DND-41 (cell line): ENCODE measurements around the gene CLMP.
"Not testable (repeated sequence)": the region's sequence is repeated elsewhere in the genome, so short reads cannot be mapped to it uniquely, and the experiment has no call there.

Experiments
- ATAC-seq: fragments of 200-7000 bp; cut with Tn5 transposase; 3 replicates; pipeline ENCODE4 v1.9.1; 2021; ENCODE audit warnings: low read depth; ENCODE audit not compliant: insufficient read depth
- DNase-seq: peaks from one replicate; pipeline ENCODE4 v3.0.0-alpha.2; 2020
- H2AFZ ChIP-seq: 2 replicates; pipeline ENCODE4 v1.6.0; 2012; ENCODE audit warnings: low read depth, low read length
- H3K27ac ChIP-seq: 2 replicates; pipeline ENCODE4 v1.5.1; 2012; ENCODE audit warnings: low read length, inconsistent platforms
- H3K27me3 ChIP-seq: fragments of 200-600 bp; sonication (generic); 2 replicates; pipeline ENCODE4 v1.6.0; 2012; ENCODE audit warnings: low read length, mild to moderate bottlenecking, inconsistent platforms; ENCODE audit not compliant: insufficient read depth, poor library complexity
- H3K36me3 ChIP-seq: 2 replicates; pipeline ENCODE4 v1.5.1; 2012; ENCODE audit warnings: low read length, inconsistent platforms; ENCODE audit not compliant: insufficient read depth
- H3K4me1 ChIP-seq: 2 replicates; pipeline ENCODE4 v1.5.1; 2012; ENCODE audit warnings: mild to moderate bottlenecking, low read length; ENCODE audit not compliant: insufficient read depth
- H3K4me2 ChIP-seq: 2 replicates; pipeline ENCODE4 v1.6.0; 2012; ENCODE audit warnings: mild to moderate bottlenecking, moderate library complexity, low read length, inconsistent platforms; ENCODE audit not compliant: insufficient read depth
- H3K4me3 ChIP-seq, 2 experiments: fragments of 200-600 bp in 1 of 2; shearing (Covaris generic) in 1 of 2; 2 replicates each; pipeline ENCODE4 v1.5.1; 2012 to 2016; ENCODE audit warnings: inconsistent platforms in 2 of 2, low read length in 2 of 2, mild to moderate bottlenecking in 2 of 2, low read depth in 1 of 2, moderate library complexity in 1 of 2
- H3K79me2 ChIP-seq: 2 replicates; pipeline ENCODE4 v1.6.0; 2012; ENCODE audit warnings: low read length, inconsistent platforms; ENCODE audit not compliant: insufficient read depth
- H3K9ac ChIP-seq: 2 replicates; pipeline ENCODE4 v1.6.0; 2012; ENCODE audit warnings: low read depth, mild to moderate bottlenecking, inconsistent platforms, low read length, moderate library complexity
- H3K9me3 ChIP-seq: 2 replicates; pipeline ENCODE4 v1.5.1; 2012; ENCODE audit warnings: low read length, moderate library complexity, mild to moderate bottlenecking, inconsistent platforms; ENCODE audit not compliant: insufficient read depth, severe bottlenecking
- H4K20me1 ChIP-seq: 2 replicates; pipeline ENCODE4 v1.6.0; 2012; ENCODE audit warnings: low read length; ENCODE audit not compliant: insufficient read depth
- EZH2 ChIP-seq: IDR thresholded peaks from 3 replicates; pipeline ENCODE4 v1.6.1; 2012; ENCODE audit warnings: borderline replicate concordance, low read depth, mild to moderate bottlenecking, moderate library complexity, low read length, inconsistent platforms; ENCODE audit not compliant: severe bottlenecking
- TF ChIP-seq, protein P1 (sequence below): IDR thresholded peaks from 2 replicates; pipeline ENCODE4 v1.5.1; 2012; ENCODE audit warnings: borderline replicate concordance, low read length, moderate library complexity, mild to moderate bottlenecking; ENCODE audit not compliant: poor library complexity, severe bottlenecking; ENCODE audit errors: extremely low read depth

CLMP gene

DNA sequence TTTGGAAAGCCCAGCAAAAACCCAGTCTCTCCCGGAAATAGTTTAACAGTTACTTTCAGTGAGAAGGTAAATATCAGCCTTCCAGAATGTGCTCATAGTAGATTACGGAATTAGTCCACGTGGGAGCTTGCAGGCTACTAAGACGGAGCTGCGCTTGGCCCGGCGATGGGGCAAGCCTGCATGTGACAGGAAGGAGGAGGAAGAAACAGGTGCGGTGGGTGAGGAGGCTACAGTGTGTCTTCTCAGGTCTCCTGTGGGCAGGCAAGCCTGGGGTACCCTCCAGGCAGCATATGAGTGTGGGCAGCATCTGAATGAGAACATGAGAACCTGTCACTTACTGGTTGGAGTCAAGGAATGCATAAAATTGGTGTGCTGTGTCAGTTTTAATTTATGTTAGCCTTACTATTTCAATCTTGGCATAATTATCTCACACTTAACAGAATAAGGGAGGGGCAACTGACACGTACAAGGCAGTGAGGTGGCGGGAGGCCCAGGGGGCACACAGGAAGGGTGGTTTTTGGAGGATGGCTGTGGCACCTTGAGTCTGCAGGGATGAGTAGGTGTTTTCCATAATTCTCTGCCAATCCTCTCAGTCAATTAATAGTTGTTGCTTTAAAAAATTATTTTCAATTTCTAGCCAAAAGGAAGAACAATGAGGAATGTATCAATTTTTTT is 35.7 kb downstream of the CLMP start:
- no peak for TF ChIP-seq EZH2
- TF ChIP-seq, protein P1, sequence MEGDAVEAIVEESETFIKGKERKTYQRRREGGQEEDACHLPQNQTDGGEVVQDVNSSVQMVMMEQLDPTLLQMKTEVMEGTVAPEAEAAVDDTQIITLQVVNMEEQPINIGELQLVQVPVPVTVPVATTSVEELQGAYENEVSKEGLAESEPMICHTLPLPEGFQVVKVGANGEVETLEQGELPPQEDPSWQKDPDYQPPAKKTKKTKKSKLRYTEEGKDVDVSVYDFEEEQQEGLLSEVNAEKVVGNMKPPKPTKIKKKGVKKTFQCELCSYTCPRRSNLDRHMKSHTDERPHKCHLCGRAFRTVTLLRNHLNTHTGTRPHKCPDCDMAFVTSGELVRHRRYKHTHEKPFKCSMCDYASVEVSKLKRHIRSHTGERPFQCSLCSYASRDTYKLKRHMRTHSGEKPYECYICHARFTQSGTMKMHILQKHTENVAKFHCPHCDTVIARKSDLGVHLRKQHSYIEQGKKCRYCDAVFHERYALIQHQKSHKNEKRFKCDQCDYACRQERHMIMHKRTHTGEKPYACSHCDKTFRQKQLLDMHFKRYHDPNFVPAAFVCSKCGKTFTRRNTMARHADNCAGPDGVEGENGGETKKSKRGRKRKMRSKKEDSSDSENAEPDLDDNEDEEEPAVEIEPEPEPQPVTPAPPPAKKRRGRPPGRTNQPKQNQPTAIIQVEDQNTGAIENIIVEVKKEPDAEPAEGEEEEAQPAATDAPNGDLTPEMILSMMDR = no peak
- no peaks in the 10 kb centered on the region for H3K9me3 ChIP-seq
- H3K79me2 ChIP-seq = no peaks in the 10 kb centered on the region
- ATAC-seq = no peak
- no peak overlapping the region for H3K4me3 ChIP-seq
- H2AFZ ChIP-seq = no peak overlapping the region
- DNase-seq = no peak
- no peaks in the 10 kb centered on the region for H3K36me3 ChIP-seq
- no peak overlapping the region for H3K9ac ChIP-seq
- H3K27ac ChIP-seq = no peak overlapping the region
- H3K4me1 ChIP-seq = no peaks in the 10 kb centered on the region
- H3K27me3 ChIP-seq = no peaks in the 10 kb centered on the region
- H3K4me2 ChIP-seq = no peak overlapping the region
- no peaks in the 10 kb centered on the region for H4K20me1 ChIP-seq

- no peak overlapping the region for H3K4me3 ChIP-seq
- H3K9ac ChIP-seq = no peak overlapping the region
- TF ChIP-seq, protein P1 = no peak
- TF ChIP-seq EZH2 = no peak
- no peaks in the 10 kb centered on the region for H3K79me2 ChIP-seq
- no peaks in the 10 kb centered on the region for H3K27me3 ChIP-seq
- no peak overlapping the region for H2AFZ ChIP-seq
- no peaks in the 10 kb centered on the region for H4K20me1 ChIP-seq
- H3K27ac ChIP-seq = no peak overlapping the region
- no peak for DNase-seq
- H3K36me3 ChIP-seq = no peaks in the 10 kb centered on the region
- H3K9me3 ChIP-seq = no peaks in the 10 kb centered on the region
- no peak for ATAC-seq
- no peaks in the 10 kb centered on the region for H3K4me1 ChIP-seq
- no peak overlapping the region for H3K4me2 ChIP-seq
These were observed 36.7 kb downstream of the CLMP start for GRCh38 chr11:123158033-123159003.

DNA sequence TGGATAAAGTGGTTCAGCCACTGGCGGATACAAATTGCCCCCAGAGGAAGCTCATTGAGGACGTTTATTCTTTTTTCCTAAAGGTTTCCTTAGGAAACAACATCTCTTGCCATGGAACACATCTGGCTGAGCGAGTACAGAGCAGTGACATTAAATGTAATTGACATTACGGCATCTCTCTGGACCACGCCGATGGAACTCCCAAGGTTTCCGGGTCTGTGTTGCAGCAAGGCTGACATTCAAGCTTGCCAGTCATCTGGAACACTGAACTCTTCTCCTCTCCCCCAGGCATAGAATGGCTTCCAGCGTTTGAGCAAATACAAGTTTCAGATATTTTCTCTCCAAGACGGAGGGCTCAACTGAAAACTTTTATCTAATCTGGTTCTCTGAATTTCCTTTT is 42.1 kb downstream of the CLMP start:
- ATAC-seq = no peak

GRCh38 chr11:123152346-123152745 is 42.7 kb downstream of the CLMP start:
- H3K9me3 ChIP-seq, H3K4me3 ChIP-seq, H2AFZ ChIP-seq, H3K79me2 ChIP-seq, H4K20me1 ChIP-seq, DNase-seq, H3K4me2 ChIP-seq, H3K27ac ChIP-seq, H3K9ac ChIP-seq, H3K36me3 ChIP-seq, ATAC-seq, H3K4me1 ChIP-seq, H3K27me3 ChIP-seq: not testable (repeated sequence)

More for the DNA sequence above, 42.1 kb downstream of the CLMP start:
- DNase-seq = no peak
- H4K20me1 ChIP-seq = no peaks in the 10 kb centered on the region
- TF ChIP-seq, protein P1 = no peak
- no peak for TF ChIP-seq EZH2
- no peak overlapping the region for H3K9ac ChIP-seq
- H3K36me3 ChIP-seq = no peaks in the 10 kb centered on the region
- no peak overlapping the region for H3K4me2 ChIP-seq
- H2AFZ ChIP-seq = no peak overlapping the region
- peaks cover 3% of the 10 kb centered on the region for H3K27me3 ChIP-seq
- no peak overlapping the region for H3K4me3 ChIP-seq
- H3K27ac ChIP-seq = no peak overlapping the region
- H3K79me2 ChIP-seq = no peaks in the 10 kb centered on the region
- no peaks in the 10 kb centered on the region for H3K9me3 ChIP-seq
- no peaks in the 10 kb centered on the region for H3K4me1 ChIP-seq
